Iris pigment epithelial cell (primary cell): ENCODE measurements around the gene DNHD1.

ENCODE experiments used
- DNase-seq: peaks from one replicate; pipeline ENCODE4 v3.0.0-alpha.2; 2011; ENCODE audit warnings: low read depth

The DNHD1 gene

GRCh38 chr11:6588018-6588417 lies 90.9 kb downstream of the DNHD1 start:
- no peak for DNase-seq

- DNase-seq: no peak
Observed at GRCh38 chr11:6594142-6594768, 97.2 kb downstream of the DNHD1 start.

- no peak for DNase-seq
Observed at GRCh38 chr11:6596239-6596877, 99.3 kb downstream of the DNHD1 start.

GRCh38 chr11:6598555-6598954 lies 101.5 kb downstream of the DNHD1 start:
- DNase-seq: no peak

GRCh38 chr11:6599449-6599848 lies 102.4 kb downstream of the DNHD1 start:
- no peak for DNase-seq

- no peak for DNase-seq
Observed at GRCh38 chr11:6599881-6600390, 102.9 kb downstream of the DNHD1 start.

- DNase-seq: no peak
Observed at GRCh38 chr11:6601041-6601461, 104.0 kb downstream of the DNHD1 start.

GRCh38 chr11:6602096-6602940 lies 105.2 kb downstream of the DNHD1 start:
- no peak for DNase-seq

GRCh38 chr11:6603287-6604080 lies 106.4 kb downstream of the DNHD1 start, which contains the start of the genes ILK and RRP8:
Gene ILK (plus strand): TSS chr11:6603774. CDS start chr11:6604272, 498 bp downstream.
Gene RRP8 (minus strand): TSS chr11:6603616. CDS start chr11:6603502, 114 bp downstream.
- DNase-seq: peak; percentile 92

- peak; percentile 76 for DNase-seq
Observed at GRCh38 chr11:6604081-6604626, 107.1 kb downstream of the DNHD1 start.

GRCh38 chr11:6604790-6605189 lies 107.7 kb downstream of the DNHD1 start:
- no peak for DNase-seq

- peak; percentile 96 for DNase-seq
Observed at GRCh38 chr11:6606471-6607189, 109.5 kb downstream of the DNHD1 start.

GRCh38 chr11:6607190-6607795 lies 110.2 kb downstream of the DNHD1 start:
- DNase-seq: no peak

GRCh38 chr11:6608011-6608410 lies 110.9 kb downstream of the DNHD1 start:
- no peak for DNase-seq

GRCh38 chr11:6608726-6609501 lies 111.8 kb downstream of the DNHD1 start:
- no peak for DNase-seq

GRCh38 chr11:6609502-6610015 lies 112.5 kb downstream of the DNHD1 start:
- DNase-seq: no peak

- no peak for DNase-seq
Observed at GRCh38 chr11:6610591-6610990, 113.5 kb downstream of the DNHD1 start.

- DNase-seq: peak; percentile 41
Observed at GRCh38 chr11:6611092-6611962, 114.2 kb downstream of the DNHD1 start.

GRCh38 chr11:6611963-6612212 lies 114.8 kb downstream of the DNHD1 start:
- no peak for DNase-seq
